HG03521 (cell line): ENCODE results near the gene AUTS2.
A peak's percentile ranks its signal among the peaks of the same experiment; 100 is the strongest.

Experiments used
- ATAC-seq: cut with Tn5 transposase; IDR thresholded peaks from one replicate; pipeline ENCODE4 v1.9.1; 2021; ENCODE audit warnings: mild to moderate bottlenecking, moderate library complexity; ENCODE audit not compliant: unreplicated experiment

Gene AUTS2

DNA sequence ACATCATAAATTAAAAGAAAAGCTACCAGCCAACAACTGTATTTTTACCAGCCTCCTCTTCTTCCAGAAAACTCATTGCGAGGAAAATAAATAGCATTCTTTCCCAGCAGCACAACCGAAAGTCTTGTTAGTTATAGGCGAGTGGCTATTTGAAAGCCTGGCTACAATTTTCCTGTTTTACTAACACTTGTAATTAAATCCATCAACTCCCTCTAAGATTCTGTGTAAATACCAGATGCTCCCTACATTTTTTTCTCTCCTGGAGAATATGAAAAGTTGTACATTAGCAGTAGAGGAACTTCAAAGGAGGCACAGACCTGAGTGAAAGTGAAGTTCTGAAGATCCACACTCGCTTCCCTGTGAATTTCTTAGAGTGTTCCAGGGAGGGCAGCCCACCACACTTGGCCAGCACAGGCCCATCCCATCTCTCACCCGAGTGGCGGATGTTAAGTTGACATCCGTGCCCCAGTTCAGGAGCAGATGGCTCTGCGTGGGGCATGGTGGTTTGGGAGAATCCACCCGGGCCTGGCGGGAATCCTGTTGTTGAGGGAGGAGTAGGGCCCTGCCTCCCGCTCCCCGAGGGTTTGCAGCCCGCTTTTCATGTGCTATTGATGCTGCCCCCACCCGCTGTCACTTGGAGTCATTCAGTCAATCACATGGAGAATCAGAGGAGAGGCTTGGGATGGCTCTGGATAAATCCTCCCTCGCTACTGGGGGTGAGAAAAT lies 1082.6 kb downstream of the AUTS2 start:
- ATAC-seq = no peak

DNA sequence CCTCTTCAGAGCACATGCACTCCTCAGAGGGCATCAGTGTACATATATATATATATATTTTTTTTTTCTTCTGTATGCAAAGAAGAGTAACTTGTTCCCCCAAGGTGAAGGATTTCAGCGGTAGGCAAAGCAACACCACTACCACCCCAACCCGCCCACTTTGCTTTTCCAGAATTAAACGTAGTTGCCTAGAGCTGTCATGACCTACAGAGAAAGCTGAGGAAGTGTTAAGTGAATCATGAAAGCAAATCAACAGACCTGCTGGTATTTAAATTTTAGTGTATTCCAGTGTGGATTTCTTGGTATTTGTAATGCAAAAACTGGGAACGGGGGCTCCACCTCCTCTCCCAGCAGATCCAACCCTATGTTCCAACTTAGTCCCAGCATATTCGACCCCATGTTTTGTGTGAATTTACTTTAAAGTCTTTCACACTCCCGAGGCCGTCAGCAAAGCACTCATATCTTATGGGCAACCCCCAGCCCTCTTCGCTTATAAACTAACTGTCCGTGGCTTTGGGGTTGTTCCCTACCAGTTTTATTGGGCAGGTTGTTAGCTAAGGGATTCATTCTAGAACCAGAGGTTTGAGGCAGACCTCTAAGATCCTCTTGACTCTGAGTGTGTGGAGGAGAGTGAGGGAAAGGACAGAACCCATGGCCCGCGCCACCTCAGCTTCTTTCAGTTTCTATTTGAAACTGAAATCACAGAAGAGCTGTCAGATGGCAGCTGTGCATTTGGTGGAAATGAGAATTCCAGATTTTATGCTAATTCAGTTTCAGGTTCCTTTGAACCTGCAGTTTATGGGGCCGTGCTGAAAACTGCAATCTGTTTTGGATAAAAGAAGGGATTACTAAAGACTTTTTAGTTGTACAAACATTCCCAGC lies 1083.4 kb downstream of the AUTS2 start:
- peak; percentile 76 for ATAC-seq

- no peak for ATAC-seq
These were observed 1085.9 kb downstream of the AUTS2 start for GRCh38 chr7:70684173-70684572.

- no peak for ATAC-seq
These were observed 1095.0 kb downstream of the AUTS2 start for GRCh38 chr7:70693321-70693685.

GRCh38 chr7:70693686-70694433 lies 1095.6 kb downstream of the AUTS2 start:
- peak; percentile 55 for ATAC-seq

GRCh38 chr7:70694434-70694970 lies 1096.2 kb downstream of the AUTS2 start:
- peak; percentile 42 for ATAC-seq

- ATAC-seq = no peak
These were observed 1096.9 kb downstream of the AUTS2 start for GRCh38 chr7:70694971-70695794.

- ATAC-seq = no peak
These were observed 1097.5 kb downstream of the AUTS2 start for GRCh38 chr7:70695795-70696083.

- no peak for ATAC-seq
These were observed 1098.0 kb downstream of the AUTS2 start for GRCh38 chr7:70696201-70696754.

DNA sequence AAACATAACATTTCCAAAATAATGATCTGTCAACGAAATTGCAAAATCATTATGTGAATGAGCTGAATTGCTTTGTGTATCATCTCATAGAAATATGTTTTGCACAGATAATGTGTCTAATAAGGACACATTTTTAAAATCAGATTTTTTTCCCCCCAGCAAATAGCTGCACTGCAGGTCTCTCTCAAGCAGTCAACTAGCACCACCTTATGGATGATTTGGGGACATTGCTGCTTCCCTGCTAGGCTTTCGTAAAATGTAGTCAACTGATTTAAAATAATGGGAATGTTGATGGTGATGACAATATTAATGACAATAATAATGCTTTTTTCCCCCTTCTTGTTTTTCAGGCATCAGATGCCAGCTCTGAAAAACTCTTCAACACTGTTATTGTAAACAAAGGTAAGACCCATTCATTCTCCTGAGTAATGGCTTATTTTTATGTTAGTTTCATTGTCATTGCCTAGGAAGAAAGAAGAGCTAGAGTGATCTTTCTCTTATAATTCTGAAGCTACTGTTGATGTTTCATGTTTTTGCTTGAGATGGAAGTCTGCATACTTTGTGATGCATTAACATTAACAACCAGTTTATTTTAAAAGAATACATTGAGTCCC lies 1100.1 kb downstream of the AUTS2 start:
- ATAC-seq = no peak

DNA sequence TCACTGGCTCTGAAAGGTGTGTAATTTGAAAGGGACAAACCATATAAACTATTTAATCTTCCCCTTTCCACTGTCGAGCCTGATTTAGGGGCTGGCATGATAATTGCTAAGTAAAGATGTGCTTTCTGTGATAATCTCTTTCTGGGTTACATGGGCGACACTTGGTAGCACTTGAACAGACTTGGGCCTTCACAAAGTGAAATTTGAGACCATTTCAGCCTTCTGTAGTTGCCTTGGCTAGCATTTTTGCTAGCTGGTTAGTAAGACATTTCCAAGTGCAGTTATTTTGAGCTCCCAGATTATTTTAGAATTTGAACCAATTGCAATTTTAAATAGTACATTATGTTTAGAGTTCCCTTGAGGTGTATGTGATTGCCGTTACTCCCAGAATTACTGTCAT lies 1101.0 kb downstream of the AUTS2 start:
- no peak for ATAC-seq

GRCh38 chr7:70700055-70700940 lies 1102.0 kb downstream of the AUTS2 start:
- ATAC-seq = no peak

- no peak for ATAC-seq
These were observed 1102.7 kb downstream of the AUTS2 start for GRCh38 chr7:70700941-70701425.

DNA sequence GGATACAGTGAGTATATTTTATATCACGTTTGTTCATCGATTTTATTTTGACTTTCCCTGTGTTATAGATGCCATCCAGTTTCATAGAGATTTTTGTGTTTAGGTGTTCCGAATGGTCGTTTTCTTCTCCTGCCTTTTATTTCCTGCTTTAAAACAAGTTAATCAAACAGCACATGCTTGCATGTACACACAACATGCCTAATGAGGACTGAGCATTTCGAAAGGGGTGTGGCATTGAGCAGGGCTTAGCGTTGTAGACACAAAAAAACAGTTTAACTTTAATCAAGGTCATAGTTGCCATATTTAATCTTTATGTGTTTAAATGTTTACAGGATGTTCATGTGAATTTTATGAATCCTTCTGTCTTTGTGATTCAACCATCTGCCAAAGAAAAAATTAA lies 1103.2 kb downstream of the AUTS2 start:
- ATAC-seq = no peak

- ATAC-seq = no peak
These were observed 1103.7 kb downstream of the AUTS2 start for GRCh38 chr7:70701991-70702390.

DNA sequence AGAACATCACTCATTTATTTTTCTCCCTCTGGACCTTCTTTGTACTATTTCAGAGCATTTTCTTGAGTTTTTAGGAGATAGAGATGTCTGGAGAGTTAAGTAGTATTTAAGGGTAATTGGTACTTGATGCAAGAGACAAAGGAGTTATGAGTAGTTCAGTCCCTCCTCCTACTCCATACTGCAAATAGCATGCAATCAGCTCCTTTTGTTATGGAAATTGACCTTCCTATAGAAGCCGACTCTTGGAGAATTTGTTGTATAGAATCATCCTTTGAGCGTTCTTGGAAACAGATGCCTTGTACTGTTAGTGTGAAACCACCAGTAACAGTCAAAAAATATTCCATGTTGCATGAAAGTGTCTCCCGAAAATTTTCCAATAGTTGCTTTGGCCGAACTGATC lies 1105.5 kb downstream of the AUTS2 start:
- no peak for ATAC-seq

DNA sequence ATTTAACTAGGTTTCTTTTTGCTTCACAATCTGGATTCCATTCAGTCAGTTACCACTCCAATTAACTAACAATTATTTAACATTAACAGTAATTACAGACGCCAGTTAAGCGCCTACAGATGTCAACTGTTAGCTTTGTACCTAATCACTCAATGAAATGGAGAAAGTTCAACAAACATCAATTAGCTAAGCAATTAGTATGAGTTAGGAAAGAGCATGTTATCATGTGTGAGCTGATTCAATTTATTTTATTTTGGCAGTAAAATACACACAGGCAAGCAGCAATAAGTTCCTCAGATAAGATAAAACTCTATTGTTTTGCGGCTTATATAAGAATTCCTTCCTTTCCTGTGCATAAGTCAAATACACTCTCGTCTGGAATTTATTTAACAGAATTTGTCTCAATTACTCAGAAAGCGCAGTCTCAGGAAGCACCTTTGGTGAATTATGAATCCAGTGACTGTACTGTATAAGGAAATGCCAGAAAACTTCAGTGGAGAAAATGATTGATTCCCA lies 1106.6 kb downstream of the AUTS2 start:
- no peak for ATAC-seq

DNA sequence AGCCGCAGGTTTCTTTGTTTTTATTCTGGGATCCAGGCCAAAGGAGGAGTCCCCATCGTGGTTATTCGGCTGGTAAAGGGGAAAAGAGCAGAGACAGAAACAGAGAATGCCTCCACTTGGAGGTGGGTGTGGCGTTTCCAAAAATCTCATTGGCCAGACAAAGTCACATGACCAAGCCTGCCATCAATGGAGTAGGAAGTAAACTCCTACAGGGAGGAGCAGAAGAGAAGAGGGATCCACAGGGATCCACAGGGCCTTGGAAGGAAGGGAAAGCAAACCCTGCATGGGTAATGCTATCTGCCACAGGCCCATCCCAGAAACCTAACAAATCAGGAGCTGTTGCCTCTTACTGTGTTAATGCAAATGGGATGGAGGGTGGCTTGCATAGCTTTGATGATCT lies 1107.9 kb downstream of the AUTS2 start:
- ATAC-seq = no peak

GRCh38 chr7:70706698-70707097 lies 1108.4 kb downstream of the AUTS2 start:
- ATAC-seq = no peak
